ENCODE measurements around the gene ZSCAN10. TPM values are rescaled to one million over a fixed set of nuclear protein-coding genes. Genes with fewer than 3 reads are reported as not detected.
A peak's percentile ranks its signal among the peaks of the same experiment; 100 is the strongest.

ZSCAN10 gene
- total RNA-seq, 3 donors from 2014 or later = not detected

DNA sequence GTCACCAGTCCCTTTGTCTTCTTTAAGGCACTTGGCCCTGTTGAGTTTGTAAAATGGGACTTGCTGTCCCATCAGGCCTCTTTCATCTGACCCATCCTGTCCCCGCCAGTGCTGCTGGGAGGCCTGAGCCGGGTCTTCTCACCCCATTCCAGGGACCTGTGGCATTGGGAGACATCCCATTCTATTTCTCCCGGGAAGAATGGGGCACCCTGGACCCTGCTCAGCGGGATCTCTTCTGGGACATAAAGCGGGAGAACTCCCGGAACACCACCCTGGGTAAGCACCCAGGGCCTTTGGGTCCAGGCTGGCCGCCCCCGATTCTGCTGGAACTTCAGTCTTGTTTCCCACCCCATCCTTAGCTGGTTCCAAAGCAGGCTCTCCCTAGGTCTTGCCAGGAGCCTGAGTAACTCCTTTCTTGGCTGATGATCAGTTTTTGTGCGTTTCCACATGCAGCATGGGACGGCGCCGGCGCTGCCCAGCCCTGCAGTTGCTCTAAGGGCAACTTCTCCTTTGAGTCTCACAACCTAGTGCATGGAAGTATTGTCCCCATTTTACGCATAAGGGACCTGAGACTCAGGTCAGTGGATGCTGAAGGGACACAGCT is 39.8 kb upstream of the ZSCAN10 start:
- intact Hi-C loops (cut with DNase I; ENCODE audit: low total_unique reads) = no loop called here
- Histone ChIP-seq H3K4me3 (no peak overlapping the region), H3K9me3 (no peaks in the 10 kb centered on the region), H3K36me3 (no peaks in the 10 kb centered on the region), H3K27ac (peak overlapping the region in 1 of 2 donors; percentile 32), H3K4me1 (peaks cover 0 to 6% of the 10 kb centered on the region in 2 donors), H3K27me3 (no peaks in the 10 kb centered on the region)
- TF ChIP-seq POLR2A (IDR thresholded peaks at IDR 0.05) = no peak
- TF ChIP-seq, protein P1, sequence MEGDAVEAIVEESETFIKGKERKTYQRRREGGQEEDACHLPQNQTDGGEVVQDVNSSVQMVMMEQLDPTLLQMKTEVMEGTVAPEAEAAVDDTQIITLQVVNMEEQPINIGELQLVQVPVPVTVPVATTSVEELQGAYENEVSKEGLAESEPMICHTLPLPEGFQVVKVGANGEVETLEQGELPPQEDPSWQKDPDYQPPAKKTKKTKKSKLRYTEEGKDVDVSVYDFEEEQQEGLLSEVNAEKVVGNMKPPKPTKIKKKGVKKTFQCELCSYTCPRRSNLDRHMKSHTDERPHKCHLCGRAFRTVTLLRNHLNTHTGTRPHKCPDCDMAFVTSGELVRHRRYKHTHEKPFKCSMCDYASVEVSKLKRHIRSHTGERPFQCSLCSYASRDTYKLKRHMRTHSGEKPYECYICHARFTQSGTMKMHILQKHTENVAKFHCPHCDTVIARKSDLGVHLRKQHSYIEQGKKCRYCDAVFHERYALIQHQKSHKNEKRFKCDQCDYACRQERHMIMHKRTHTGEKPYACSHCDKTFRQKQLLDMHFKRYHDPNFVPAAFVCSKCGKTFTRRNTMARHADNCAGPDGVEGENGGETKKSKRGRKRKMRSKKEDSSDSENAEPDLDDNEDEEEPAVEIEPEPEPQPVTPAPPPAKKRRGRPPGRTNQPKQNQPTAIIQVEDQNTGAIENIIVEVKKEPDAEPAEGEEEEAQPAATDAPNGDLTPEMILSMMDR (IDR thresholded peaks at IDR 0.05) = no peak
- no peak for TF ChIP-seq POLR2AphosphoS5 (IDR thresholded peaks at IDR 0.05)
- no peak for DNase-seq (ENCODE audit: low spot score in 2 of 2)

DNA sequence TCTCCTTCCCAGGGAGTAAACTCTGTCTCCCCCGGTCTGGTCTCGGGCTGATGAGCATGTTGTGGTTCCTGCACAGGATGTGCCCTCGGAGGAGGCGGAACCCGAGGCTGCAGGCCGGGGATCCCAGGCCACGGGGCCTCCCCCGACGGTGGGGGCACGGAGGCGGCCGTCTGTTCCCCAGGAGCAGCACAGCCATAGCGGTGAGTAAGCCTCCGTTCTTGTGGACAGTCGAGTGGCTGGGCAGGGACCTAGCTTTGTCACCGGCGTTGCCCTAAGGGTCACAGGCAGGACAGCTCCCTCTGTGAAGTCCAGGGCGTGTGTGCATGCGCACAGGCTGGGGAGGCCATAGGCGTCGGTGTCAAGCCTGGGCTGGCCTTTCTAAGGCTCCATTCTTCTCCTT is 39.2 kb upstream of the ZSCAN10 start:
- H3K4me1 ChIP-seq = peaks cover 0 to 6% of the 10 kb centered on the region in 2 donors
- H3K9me3 ChIP-seq = no peaks in the 10 kb centered on the region
- intact Hi-C loops (cut with DNase I; ENCODE audit: low total_unique reads) = no loop called here
- H3K27me3 ChIP-seq = no peaks in the 10 kb centered on the region
- no peak for DNase-seq (ENCODE audit: low spot score in 2 of 2)
- no peaks in the 10 kb centered on the region for H3K36me3 ChIP-seq
- TF ChIP-seq POLR2AphosphoS5 (IDR thresholded peaks at IDR 0.05) = no peak
- TF ChIP-seq, protein P1 (IDR thresholded peaks at IDR 0.05) = no peak
- TF ChIP-seq POLR2A (IDR thresholded peaks at IDR 0.05) = no peak
- no peak overlapping the region for H3K4me3 ChIP-seq
- no peak overlapping the region for H3K27ac ChIP-seq

DNA sequence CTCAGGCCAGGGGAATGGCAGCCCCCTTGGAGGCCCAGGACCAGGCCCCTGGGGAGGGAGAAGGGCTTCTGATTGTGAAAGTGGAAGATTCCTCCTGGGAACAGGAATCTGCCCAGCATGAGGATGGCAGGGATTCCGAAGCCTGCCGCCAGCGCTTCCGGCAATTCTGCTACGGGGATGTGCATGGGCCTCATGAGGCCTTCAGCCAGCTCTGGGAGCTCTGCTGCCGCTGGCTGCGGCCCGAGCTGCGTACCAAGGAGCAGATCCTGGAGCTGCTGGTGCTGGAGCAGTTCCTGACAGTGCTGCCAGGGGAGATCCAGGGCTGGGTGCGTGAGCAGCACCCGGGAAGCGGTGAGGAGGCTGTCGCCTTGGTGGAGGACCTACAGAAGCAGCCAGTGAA is 38.2 kb upstream of the ZSCAN10 start:
- H3K27ac ChIP-seq = no peak overlapping the region
- no peaks in the 10 kb centered on the region for H3K36me3 ChIP-seq
- H3K4me1 ChIP-seq = peaks cover 0 to 6% of the 10 kb centered on the region in 2 donors
- H3K27me3 ChIP-seq = no peaks in the 10 kb centered on the region
- no peaks in the 10 kb centered on the region for H3K9me3 ChIP-seq
- TF ChIP-seq POLR2A (IDR thresholded peaks at IDR 0.05) (no peak), POLR2AphosphoS5 (IDR thresholded peaks at IDR 0.05) (no peak)
- TF ChIP-seq, protein P1 (IDR thresholded peaks at IDR 0.05) = no peak
- intact Hi-C loops (cut with DNase I; ENCODE audit: low total_unique reads) = no loop called here
- no peak for DNase-seq (ENCODE audit: low spot score in 2 of 2)
- no peak overlapping the region for H3K4me3 ChIP-seq

DNA sequence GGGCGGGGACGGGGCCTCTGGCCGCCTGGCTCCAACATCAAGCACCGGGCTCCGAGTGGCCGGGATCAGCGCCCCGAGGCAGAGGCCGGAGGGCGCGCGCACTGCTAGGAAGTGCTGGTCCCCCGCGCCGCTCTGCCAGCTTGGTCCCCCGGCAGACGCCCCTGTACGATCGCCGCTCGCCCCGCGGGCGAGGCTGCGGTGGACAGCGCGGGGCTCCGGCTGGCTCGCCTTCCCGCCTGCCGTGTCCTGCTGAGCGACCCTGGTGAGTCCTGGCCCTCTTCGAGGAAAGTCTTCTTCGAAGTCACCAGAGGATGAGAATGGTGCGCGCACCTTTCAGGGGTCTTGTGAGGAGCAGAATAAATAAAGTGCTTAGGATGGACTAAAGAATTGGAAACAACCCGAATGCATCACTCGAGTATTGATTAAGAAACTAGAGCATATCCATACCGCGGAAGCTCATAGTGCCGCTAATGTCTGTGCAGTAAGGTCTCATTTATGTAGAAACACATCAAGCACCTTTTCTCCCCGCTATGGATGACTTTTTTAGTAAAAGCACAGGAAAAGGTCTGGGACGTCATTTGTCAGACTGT is 36.1 kb upstream of the ZSCAN10 start:
- Histone ChIP-seq H3K4me3 (peak overlapping the region; percentile 91 to 99 (median 95)), H3K27ac (peak overlapping the region; percentile 96 to 97), H3K27me3 (no peaks in the 10 kb centered on the region), H3K9me3 (no peaks in the 10 kb centered on the region), H3K36me3 (no peaks in the 10 kb centered on the region), H3K4me1 (peaks cover 0 to 6% of the 10 kb centered on the region in 2 donors)
- intact Hi-C loops (cut with DNase I; ENCODE audit: low total_unique reads) = no loop called here
- no peak for DNase-seq (ENCODE audit: low spot score in 2 of 2)
- TF ChIP-seq POLR2AphosphoS5 (IDR thresholded peaks at IDR 0.05) = no peak
- TF ChIP-seq POLR2A (IDR thresholded peaks at IDR 0.05) = no peak
- TF ChIP-seq, protein P1 (IDR thresholded peaks at IDR 0.05) = no peak

DNA sequence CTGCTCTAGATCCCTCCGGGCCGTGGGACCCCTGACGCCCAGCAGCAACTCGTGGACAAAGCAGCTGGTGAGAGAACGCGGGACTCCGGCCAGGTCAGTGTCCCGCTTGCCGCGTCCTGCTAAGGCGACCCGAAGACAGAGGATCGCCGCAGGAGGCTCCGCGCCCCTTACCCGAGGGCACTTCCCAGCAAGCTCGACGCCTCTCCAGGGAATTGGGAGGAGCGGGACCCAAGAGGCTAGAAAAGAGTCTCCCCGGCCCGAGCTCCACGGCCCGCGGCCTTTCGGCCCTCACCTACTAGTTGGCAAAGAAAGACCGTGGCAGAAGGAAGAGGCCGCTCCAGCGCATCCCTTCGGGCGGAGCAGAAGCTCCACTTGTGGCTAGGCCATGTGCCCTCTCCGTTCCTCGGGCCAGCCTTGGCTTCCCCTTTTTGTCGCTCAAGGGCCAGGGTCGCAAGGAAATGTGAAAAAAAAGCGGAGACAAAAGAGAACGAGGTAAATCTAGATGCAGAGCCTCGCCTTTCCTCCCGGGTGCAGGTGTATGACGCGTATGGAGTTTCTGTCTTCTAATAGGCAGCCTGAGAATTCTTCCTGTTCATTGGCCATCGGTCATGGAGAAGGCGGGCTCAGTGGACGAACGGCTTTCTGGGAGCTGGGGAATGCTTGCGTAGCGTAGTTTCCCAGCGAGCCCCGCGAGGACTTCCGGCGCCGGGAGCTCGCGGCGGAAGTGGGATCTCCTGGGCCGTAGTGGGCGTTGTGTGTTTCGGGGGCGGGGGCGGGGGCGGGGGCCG is 35.4 kb upstream of the ZSCAN10 start, which contains the start of gene ZNF213:
Gene ZNF213 (plus strand): TSS at position 692 of the 788 bp plus-strand sequence. CDS start 2,252 bp downstream, outside the sequence.
- TF ChIP-seq POLR2AphosphoS5 (IDR thresholded peaks at IDR 0.05) = peak; percentile 90 to 98 (median 97)
- peak; percentile 89 for TF ChIP-seq POLR2A (IDR thresholded peaks at IDR 0.05)
- TF ChIP-seq, protein P1 (IDR thresholded peaks at IDR 0.05) = no peak
- Histone ChIP-seq H3K9me3 (no peaks in the 10 kb centered on the region), H3K27me3 (no peaks in the 10 kb centered on the region), H3K36me3 (no peaks in the 10 kb centered on the region), H3K4me3 (peak within 1 kb of the TSS; percentile 91 to 99 (median 95)), H3K4me1 (peaks cover 0 to 6% of the 10 kb centered on the region in 2 donors), H3K27ac (peak within 1 kb of the TSS; percentile 96 to 97)
- peak; percentile 94 to 98 for DNase-seq (ENCODE audit: low spot score in 2 of 2)
- intact Hi-C loops (cut with DNase I; ENCODE audit: low total_unique reads) = no loop called here

Data from breast epithelium (tissue), 4 donors.